ENCODE measurements around the gene TELO2.
"Not testable (repeated sequence)": the region's sequence is repeated elsewhere in the genome, so short reads cannot be mapped to it uniquely, and the experiment has no call there.

Gene TELO2

DNA sequence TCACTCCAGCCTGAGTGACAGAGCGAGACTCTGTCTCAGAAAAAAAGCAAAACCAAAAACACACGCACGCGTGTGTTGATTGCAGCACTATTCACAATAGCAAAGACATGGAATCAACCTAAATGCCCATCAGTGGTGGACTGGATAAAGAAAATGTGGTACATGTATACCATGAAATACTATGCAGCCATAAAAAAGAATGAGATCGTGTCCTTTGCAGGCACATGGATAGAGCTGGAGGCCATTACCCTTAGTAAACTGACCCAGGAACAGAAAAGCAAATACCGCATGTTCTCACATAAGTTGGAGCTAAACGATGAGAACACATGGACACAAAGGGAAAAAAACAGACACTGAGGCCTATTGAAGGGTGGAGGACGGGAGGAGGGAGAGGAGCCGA is 14.2 kb upstream of the TELO2 start:
- not testable (repeated sequence) for DNase-seq

DNA sequence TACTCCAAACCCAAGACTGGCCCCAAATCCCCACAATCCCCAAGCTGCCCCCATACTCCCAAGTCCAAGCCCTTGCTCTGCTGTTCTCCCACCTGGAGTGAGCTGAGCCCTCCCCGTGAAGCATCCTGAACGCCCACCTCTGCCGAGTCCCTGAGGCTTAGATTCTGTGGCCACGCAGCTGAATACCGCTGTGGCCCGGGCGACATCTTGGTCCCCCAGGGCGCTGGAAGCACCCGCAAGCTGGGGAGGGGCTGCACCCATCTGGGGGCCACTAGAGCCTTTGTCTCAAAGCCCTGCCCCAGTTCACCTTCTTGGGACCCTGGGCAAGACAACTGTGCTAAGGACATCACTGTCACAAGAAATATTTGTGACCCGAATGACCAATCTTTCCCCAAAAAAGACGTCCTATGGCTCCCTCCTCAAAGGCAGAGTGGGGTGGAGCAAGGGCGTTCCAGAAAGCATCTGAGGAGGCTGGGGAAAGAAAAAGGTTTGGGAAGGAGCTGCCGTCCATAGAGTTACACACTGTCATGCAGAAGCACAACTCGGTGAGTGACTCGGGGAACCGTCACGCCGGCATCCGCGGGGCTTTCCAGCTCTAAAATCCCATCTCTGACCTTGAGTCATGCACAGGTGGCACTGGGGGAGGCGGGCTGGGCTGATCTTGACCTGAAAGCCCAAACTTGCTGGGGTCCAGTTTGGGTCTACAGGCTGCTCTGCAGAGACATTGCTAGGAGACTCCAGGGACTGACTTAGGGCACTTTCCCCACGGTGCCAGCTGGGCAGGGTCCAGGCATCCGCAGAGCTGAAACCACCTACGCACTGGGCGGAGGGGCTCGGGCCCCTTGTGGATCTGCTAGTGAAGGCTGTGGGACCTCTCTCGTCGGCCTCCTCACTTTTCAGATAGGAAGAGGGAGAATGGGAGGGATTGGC is 11.0 kb upstream of the TELO2 start:
- no peak for DNase-seq

- DNase-seq: no peak
These were observed 7.2 kb upstream of the TELO2 start for GRCh38 chr16:1485847-1486496.

DNA sequence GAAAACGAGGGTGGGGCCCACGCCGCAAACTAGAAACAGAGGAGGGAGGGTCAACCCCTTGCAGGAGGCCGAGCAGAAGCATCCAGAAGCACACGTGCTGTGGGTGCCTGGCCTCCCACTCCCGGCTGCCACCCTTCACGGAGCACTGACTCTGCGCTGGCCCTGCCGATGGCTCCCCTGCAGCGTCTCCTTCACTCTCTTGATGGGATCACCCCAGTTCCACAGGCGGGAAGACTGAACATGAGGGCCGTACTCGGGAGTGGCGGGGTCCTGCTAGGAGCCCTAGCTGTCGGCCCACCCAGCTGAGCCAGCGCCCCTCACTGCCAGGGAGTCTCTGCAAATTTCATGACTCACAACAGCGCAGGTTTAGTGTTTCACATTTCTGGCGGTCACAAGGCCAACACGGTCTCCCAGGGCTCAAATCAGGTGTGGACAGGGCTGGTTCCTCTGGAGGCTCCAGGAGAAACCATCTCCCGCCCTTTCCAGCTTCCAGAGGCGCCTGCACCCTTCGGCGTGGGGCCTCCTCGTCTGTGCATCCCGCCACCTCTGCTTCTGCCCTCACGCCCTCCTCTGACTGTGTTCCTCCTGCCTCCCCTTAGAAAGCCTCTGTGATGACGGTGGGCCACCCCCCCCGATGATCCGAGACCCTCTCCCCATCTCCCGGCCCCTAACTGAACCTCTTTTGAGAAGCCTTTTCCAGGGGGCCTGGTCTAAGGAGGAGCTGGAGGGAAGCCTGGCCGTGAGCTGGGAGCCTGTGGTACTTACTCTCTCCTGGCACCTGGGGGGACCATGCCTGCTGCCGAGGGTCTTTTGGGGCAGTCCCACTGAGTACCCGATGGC is 6.4 kb upstream of the TELO2 start:
- DNase-seq: no peak

DNA sequence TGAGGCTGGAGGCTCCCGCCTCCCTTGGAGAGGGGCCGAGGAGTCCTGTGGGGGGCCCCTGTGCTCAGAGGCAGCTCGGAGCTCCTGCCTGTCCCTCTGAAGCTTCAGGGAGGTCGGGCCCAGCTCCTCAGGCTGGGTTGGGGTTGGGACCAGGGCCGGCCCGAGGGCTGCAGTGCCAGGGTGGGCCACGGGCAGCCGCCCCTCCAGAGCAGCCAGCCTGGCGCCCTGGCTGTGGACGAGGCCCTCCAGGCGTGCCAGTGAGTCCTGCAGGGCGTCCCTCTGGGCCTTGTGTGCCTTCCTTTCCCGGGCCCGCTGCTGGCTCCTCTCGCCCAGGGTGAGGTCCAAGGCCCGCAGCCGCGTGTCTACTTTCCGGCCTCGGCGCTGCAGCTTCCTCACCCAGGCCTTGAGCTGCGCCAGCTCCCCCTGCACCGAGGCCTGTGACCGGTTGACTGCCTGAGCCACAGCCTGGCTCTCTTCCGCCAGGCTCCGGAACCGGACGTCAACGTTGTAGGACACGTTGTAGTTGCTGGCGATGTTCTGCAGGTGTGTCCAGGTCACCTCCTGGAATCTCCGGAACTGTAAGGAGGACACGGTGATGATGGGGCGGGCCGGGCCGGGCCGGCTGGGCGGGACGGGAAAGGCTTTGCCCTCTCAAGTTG is 5.6 kb upstream of the TELO2 start:
- no peak for DNase-seq

- no peak for DNase-seq
These were observed 5.0 kb upstream of the TELO2 start for GRCh38 chr16:1488054-1488601.

- DNase-seq: no peak
These were observed 4.5 kb upstream of the TELO2 start, which contains the start of gene PTX4 for GRCh38 chr16:1488619-1489018. PTX4 (minus strand) TSS chr16:1488944; CDS start chr16:1488909, 35 bp downstream.

DNA sequence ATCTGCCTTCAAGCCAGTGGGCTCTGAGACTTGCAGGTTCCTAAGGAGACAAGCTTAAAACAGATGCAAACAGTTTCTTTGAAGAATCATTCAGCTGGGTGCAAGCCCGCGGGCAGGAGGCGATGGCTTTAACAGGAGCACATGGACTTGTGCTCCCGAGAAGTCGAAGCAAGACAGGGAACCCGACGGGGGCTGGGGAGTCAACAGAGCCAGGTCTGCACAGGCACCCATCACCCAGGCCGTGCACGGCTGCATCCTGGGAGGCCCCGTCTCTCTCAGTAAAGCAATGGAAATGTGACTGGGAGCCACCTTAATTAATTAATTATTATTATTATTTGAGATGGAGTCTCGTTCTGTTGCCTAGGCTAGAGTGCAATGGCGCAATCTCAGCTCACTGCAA is 4.1 kb upstream of the TELO2 start:
- DNase-seq: no peak

DNA sequence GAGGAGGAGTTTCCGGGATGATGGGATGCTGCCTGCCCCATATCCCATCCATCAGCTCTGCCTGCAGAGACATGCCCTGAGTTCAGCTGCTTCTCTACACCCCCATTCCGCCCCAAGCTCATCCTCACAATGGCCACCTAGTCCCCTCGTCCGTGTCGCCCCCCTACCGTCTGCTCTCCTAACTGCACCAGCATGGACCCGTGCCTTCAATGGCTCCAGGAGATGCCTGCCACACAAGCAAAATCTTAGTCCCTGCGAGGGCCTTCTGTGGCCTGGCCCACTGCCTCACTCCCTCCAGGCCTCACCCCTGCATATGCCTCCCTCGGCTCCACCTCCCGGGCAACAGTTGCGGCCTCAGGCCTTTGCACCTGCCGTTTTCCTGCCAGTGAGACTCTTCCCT is 1.8 kb upstream of the TELO2 start:
- DNase-seq: no peak

- no peak for DNase-seq
These were observed 858 bp upstream of the TELO2 start for GRCh38 chr16:1492082-1492922.

GRCh38 chr16:1493746-1494094 is 560 bp downstream of the TELO2 start:
- no peak for DNase-seq

GRCh38 chr16:1494129-1494640 is 1.0 kb downstream of the TELO2 start:
- DNase-seq: no peak

DNA sequence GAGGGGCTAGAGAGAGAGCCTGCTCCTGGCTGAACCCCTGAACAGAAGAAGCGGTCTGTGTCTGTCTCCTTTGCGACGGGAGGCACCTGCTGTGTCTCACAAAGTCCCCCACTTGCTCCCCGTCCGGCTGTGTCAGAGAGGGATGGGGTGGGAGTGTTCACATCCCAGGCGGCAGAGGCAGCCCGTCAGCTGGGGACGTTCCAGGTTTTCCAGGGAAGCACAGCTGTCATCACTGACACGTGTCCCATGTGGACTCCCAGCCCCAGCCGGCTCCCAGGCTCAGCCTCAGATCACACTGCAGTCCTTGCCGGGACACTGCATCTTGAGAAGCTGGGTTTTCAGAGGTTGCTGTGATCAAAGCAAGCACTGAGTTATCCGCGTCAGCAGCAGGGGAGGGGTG is 1.6 kb downstream of the TELO2 start:
- peak; percentile 45 for DNase-seq

GRCh38 chr16:1495211-1495888 is 2.2 kb downstream of the TELO2 start:
- DNase-seq: no peak

GRCh38 chr16:1495889-1496262 is 2.7 kb downstream of the TELO2 start:
- DNase-seq: no peak

DNA sequence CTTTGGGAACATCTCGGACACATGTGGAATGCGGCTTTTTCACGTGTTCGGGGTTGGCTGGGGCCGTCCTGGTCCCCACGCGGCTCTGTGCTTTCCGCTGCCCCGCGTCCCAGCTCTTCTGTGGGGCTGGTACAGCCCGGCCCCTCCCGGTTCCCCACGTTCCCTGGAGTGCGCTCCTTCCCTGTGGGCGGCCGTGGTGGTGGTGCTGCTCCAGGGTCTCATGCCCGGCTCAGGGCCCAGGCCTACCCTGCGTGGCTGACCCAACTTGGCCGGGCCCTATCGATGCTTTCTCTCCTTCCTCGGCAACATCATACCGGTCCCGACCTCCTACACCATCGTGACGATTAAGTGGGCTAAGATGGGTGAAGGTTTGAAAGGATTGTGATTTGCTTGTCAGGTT is 3.3 kb downstream of the TELO2 start:
- DNase-seq: no peak

GRCh38 chr16:1497014-1497598 is 3.9 kb downstream of the TELO2 start:
- DNase-seq: no peak

GRCh38 chr16:1498899-1499676 is 5.9 kb downstream of the TELO2 start:
- no peak for DNase-seq

GRCh38 chr16:1499756-1500464 is 6.8 kb downstream of the TELO2 start:
- no peak for DNase-seq
